Ovary (tissue), 9 donors: ENCODE measurements around the gene LUZP2. TPM values are rescaled to one million over a fixed set of nuclear protein-coding genes. Genes with fewer than 3 reads are reported as not detected.

ENCODE experiments used
- DNase-seq, 5 donors: peaks; one replicate each; pipeline ENCODE4 v3.0.0-alpha.2; 2019 to 2020
- H3K27ac ChIP-seq, 2 donors: fragments of 200-600 bp; one replicate each; pipeline versions ENCODE4 v1.5.1 to v1.8.0; 2019 to 2022
- H3K27me3 ChIP-seq: fragments of 200-600 bp; one replicate; pipeline ENCODE4 v1.8.0; 2022
- H3K36me3 ChIP-seq: fragments of 200-600 bp; sonication (generic); one replicate; pipeline ENCODE4 v1.5.1; 2019
- H3K4me1 ChIP-seq: one replicate; pipeline ENCODE4 v1.8.1; 2013; ENCODE audit warnings: mild to moderate bottlenecking, moderate library complexity; ENCODE audit not compliant: insufficient read depth
- H3K4me3 ChIP-seq: fragments of 200-600 bp; sonication (generic); one replicate; pipeline ENCODE4 v1.5.1; 2017
- H3K9me3 ChIP-seq, 2 donors: fragments of 200-600 bp in 1 of 2; sonication (generic) in 1 of 2; one replicate each; pipeline versions ENCODE4 v1.5.1 to v1.8.1; 2013 to 2019; ENCODE audit warnings: mild to moderate bottlenecking in 1 of 2, moderate library complexity in 1 of 2
- EP300 ChIP-seq: sonication (generic); formaldehyde crosslinking; IDR thresholded peaks from one replicate; pipeline ENCODE4 v1.6.1; 2017; ENCODE audit warnings: antibody characterized with exemption
- POLR2A ChIP-seq: fragments of 450-650 bp; IDR thresholded peaks from one replicate; pipeline ENCODE4 v1.6.1; 2017; ENCODE audit warnings: antibody characterized with exemption, mild to moderate bottlenecking, moderate library complexity
- WGBS, 3 donors: extraction: QIAGEN DNeasy Blood & Tissue Kit in 1 of 3; methylation state at CpG; one replicate each; pipeline versions ENCODE4 v1.1.5 to v1.1.7; 2013 to 2017; 5-methylcytosine and 5-hydroxymethylcytosine counted together
- intact Hi-C, 4 donors: fragments of 100-400 bp; cut with DNase I; formaldehyde crosslinking; loops; one replicate each; pipeline versions ENCODE4 v1.11.0 to v1.15.1; 2022 to 2023
- polyA plus RNA-seq, 2 donors: library from polyadenylated mRNA; stranded (reverse); fragments of 200-250 nt in 1 of 2; fragments of 350-450 nt in 1 of 2; fragmentation: Illumina TruSeq in 1 of 2; extraction: RNeasy Lipid Tissue Mini Kit (QIAGEN cat#74804) in 1 of 2; gene quantifications; one replicate each; pipeline ENCODE4 v1.2.3, GENCODE V29; 2013 to 2014
- total RNA-seq, 7 donors: library from RNA; depleted of rRNA in 2 of 7; stranded (reverse); fragments of >200 nt in 2 of 7; fragmentation: NEBNext Ultra II Directional in 3 of 7; extraction: Animal tissue kit (Norgen Biotek cat#: 25700) in 3 of 7; gene quantifications; one replicate each; pipeline versions ENCODE4 v1.1.0 to v1.2.4, GENCODE V29; 2016 to 2023
- TF ChIP-seq, protein P1 (sequence below), 3 donors: fragments of 450-650 bp in 2 of 3; fragments of 200-600 bp in 1 of 3; IDR thresholded peaks; one replicate each; pipeline versions ENCODE4 v1.5.1 to v1.8.0; 2016 to 2022; ENCODE audit warnings: antibody characterized with exemption in 3 of 3, mild to moderate bottlenecking in 1 of 3
- donor health status: DM: no; HTN: no; CAD: no; lungs with moderate emphysema.
- donor health status: DM: no; HTN: no; CAD: no.
- donor health status: Bipolar disorder and iron deficiency.
- donor health status: DM: yes; HTN: yes; CAD: no.
- donor health status: DM: no; HTN: no; CAD: no.
- donor health status: DM: yes; HTN: yes; CAD: no.

Gene LUZP2
- total and polyA plus RNA-seq, 9 donors, result 0.04 to 0.23 (median 0.07) TPM; not detected in 6

- no peak overlapping the region for H3K27ac ChIP-seq
- intact Hi-C loops, result no loop called here
- H3K4me3 ChIP-seq, result no peak overlapping the region
- H3K4me1 ChIP-seq, result no peaks in the 10 kb centered on the region
- no peak for TF ChIP-seq EP300
- TF ChIP-seq, protein P1, sequence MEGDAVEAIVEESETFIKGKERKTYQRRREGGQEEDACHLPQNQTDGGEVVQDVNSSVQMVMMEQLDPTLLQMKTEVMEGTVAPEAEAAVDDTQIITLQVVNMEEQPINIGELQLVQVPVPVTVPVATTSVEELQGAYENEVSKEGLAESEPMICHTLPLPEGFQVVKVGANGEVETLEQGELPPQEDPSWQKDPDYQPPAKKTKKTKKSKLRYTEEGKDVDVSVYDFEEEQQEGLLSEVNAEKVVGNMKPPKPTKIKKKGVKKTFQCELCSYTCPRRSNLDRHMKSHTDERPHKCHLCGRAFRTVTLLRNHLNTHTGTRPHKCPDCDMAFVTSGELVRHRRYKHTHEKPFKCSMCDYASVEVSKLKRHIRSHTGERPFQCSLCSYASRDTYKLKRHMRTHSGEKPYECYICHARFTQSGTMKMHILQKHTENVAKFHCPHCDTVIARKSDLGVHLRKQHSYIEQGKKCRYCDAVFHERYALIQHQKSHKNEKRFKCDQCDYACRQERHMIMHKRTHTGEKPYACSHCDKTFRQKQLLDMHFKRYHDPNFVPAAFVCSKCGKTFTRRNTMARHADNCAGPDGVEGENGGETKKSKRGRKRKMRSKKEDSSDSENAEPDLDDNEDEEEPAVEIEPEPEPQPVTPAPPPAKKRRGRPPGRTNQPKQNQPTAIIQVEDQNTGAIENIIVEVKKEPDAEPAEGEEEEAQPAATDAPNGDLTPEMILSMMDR (IDR thresholded peaks at IDR 0.05), result no peak
- no peaks in the 10 kb centered on the region for H3K36me3 ChIP-seq
- H3K27me3 ChIP-seq, result no peaks in the 10 kb centered on the region
- 74 to 94% (median 87%) methylated on average over 6 of the region's 6 CpGs for WGBS, 3 donors
- DNase-seq, result no peak
- H3K9me3 ChIP-seq, result no peaks in the 10 kb centered on the region
These were observed 364.6 kb downstream of the LUZP2 start for GRCh38 chr11:24861440-24861839.

DNA sequence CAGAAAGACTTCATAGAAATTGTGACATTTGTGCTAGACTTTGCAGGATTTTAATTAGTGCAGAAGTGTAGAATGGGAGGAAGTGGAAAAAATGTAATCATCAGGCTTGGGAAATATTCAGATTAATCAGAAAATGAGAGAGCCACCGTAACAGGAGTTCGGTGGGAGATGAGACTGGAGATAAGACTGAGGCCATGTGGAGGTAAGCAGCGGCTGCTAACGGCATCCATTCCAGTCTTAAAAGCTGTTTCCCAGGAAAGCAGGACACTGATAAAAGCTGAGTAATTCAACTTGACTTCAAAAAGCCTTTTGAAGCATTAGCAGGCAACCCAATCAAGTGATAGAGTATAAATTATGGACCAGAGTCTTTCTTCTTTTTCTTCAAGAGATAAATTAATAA is 369.9 kb downstream of the LUZP2 start:
- Histone ChIP-seq H3K27ac (no peak overlapping the region), H3K36me3 (no peaks in the 10 kb centered on the region), H3K9me3 (no peaks in the 10 kb centered on the region), H3K27me3 (no peaks in the 10 kb centered on the region), H3K4me3 (no peak overlapping the region), H3K4me1 (no peaks in the 10 kb centered on the region)
- no peak for DNase-seq
- intact Hi-C loops, result no loop called here
- WGBS, 3 donors, result 22 to 23% (median 22%) methylated on average over 4 of the region's 4 CpGs
- TF ChIP-seq POLR2A, result no peak
- TF ChIP-seq EP300, result no peak
- TF ChIP-seq, protein P1 (IDR thresholded peaks at IDR 0.05), result no peak

- H3K36me3 ChIP-seq, result no peaks in the 10 kb centered on the region
- WGBS, 3 donors, result 28 to 79% (median 67%) methylated on average over 1 of the region's 1 CpG
- no peak overlapping the region for H3K4me3 ChIP-seq
- no peaks in the 10 kb centered on the region for H3K4me1 ChIP-seq
- TF ChIP-seq, protein P1 (IDR thresholded peaks at IDR 0.05), result no peak
- H3K27me3 ChIP-seq, result no peaks in the 10 kb centered on the region
- no peaks in the 10 kb centered on the region for H3K9me3 ChIP-seq
- intact Hi-C loops, result no loop called here
- DNase-seq, result no peak
- H3K27ac ChIP-seq, result no peak overlapping the region
These were observed 373.2 kb downstream of the LUZP2 start for GRCh38 chr11:24870048-24870447.

GRCh38 chr11:24872186-24872585 is 375.3 kb downstream of the LUZP2 start:
- Histone ChIP-seq H3K27ac (no peak overlapping the region), H3K27me3 (no peaks in the 10 kb centered on the region), H3K4me3 (no peak overlapping the region), H3K36me3 (no peaks in the 10 kb centered on the region), H3K4me1 (no peaks in the 10 kb centered on the region), H3K9me3 (no peaks in the 10 kb centered on the region)
- TF ChIP-seq, protein P1 (IDR thresholded peaks at IDR 0.05), result no peak
- TF ChIP-seq EP300 (no peak), POLR2A (no peak)
- 89 to 94% (median 92%) methylated on average over 2 of the region's 2 CpGs for WGBS, 3 donors
- no peak for DNase-seq
- intact Hi-C loops, result no loop called here
